HG03575 (cell line): ENCODE results near the gene GABRB1.
"Not testable (repeated sequence)": the region's sequence is repeated elsewhere in the genome, so short reads cannot be mapped to it uniquely, and the experiment has no call there.

Source experiments
- ATAC-seq: cut with Tn5 transposase; IDR thresholded peaks from one replicate; pipeline ENCODE4 v1.9.1; 2021; ENCODE audit not compliant: unreplicated experiment, insufficient number of reproducible peaks, low FRiP score; ENCODE audit errors: extremely low read depth

GABRB1 gene

DNA sequence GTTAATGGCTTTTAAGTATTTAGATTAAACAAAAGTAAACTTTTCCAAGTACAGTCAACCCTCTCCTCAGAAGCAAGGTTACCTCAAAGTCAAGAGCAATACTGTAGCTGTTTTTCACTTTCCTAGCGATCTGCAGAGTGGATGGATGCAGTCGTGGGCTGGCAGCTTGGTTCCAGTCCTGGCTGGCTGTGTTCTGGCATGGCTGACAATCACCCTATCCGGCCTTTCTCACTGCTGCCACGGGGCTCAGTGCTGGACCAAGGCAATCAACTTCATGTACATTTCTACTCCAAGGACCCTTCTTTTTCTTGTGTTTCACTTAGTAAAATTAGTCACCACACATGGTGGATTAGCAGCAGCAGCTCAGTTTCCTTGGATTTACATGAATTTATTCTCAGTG lies 208.3 kb downstream of the GABRB1 start:
- ATAC-seq, result no peak

DNA sequence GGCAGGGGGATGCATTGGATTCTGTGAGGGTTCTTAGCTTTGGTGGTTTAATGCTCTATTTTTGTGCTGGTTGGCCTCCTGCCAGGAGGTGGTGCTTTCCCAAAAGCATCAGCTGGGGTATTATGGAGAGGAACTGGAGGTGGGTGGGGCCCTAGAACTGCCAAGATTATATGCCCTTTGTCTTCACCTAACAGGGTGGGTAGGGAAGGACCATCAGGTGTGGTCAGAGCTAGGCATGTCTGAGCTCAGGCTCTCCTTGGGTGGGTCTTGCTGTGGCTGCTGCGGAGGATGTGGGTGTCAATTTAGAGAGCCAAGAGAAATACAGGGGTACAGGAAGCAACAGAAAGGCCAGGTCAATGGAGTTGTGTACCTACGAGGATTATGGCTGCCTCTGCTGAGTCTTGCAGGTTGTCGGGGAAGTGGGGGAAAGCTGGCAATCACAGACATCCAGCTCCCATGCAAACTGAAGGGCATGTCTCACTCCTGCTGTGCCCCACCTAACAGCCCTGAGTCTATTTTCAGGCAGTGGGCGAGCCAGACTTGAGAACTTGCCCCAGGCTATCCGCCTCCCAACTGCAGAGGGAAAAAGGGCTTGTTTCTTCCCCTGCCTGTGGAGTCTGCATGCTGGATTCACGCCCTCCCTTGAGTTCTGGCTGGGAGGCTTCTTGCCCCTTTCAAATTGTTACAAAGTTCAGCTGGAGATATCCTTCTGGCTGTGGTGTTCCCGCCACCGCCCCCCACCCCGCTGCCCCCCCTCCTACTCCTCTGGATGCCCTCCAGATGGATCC lies 220.2 kb downstream of the GABRB1 start:
- ATAC-seq, result no peak

DNA sequence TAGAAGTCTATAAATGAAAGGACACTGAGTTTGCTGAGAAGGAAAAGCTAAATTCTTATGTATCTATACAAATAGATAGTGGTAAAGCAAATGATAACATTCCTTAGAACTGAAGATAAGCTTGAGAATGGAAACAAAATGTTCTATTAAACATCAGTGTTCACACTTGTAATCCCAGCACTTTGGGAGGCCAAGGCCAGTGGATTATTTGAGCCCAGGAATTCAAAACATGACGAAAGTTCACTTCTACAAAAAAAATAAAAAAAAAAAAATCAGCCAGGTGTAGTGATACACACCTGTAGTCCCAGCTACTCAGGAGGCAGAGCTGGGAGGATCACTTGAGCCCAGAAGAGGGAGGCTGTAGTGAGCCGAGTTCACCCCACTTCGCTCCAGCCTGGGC lies 232.4 kb downstream of the GABRB1 start:
- no peak for ATAC-seq

DNA sequence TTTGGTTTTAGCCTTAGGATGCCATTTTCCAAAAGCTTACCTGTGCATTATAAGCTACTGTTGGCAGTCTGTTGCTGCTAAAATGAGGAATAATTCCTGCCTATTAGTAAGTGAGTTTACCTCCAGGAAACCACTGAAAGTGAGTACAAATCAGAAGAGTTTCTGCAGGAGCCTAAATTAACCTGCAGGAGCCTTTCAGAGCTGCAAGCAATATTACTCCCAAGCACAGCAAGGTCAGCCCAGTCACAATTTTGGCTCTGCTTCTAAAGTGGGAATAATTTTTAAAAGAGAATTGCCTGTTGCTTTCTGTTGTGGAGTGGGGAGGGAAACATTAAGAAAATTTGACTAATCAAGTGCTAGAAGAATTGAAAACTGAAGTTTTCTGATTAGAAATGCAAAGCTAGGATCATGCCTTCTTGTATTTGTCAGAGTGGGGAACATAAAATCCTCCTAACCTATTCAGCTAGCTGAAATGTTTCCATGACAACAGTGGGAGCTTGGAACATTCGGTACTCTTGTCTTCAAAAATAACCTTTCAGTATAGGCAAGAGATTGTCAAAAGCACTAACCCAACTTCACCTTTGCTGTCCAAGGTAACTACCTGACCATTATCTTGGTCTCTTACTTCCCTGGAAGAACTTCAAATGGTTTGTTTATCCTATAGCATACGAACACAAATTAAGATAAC lies 239.0 kb downstream of the GABRB1 start:
- no peak for ATAC-seq

DNA sequence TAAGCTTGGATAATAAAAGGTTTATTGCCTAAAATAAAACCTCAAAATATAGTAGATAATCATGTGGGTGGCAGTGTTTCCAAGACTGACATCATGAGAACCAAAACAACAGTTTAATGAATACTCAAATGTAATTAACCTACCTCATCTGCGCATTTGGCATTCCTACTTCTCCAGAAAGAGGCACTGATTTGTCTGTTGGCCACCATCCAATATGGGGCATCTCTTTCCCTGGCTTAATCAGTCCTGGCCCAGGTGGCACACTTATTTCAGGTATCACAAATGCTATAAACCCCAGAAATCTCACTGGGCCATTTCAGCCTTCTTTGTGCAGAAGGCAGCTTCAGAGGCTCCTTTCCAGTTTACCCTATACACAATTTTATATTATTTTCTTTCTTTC lies 239.9 kb downstream of the GABRB1 start:
- no peak for ATAC-seq

DNA sequence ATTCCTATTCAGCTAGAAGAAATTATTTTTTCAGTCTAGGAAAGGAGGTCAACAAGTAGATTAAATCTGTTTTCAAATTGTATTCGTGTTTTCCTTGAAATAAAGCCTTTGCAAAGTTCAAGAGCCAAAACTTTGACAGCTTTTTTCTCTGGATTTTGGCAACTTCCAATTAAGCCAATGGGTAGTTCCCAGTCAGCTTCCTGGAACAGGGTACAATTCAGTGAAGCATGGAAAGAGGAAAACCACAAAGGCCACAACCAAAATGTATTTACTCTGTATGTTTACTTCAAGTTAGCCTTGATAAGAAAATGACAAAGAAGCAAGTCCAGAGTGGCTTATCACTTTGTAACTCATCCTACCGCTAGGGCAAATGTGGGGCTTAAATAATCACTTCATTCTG lies 243.5 kb downstream of the GABRB1 start:
- ATAC-seq, result no peak

DNA sequence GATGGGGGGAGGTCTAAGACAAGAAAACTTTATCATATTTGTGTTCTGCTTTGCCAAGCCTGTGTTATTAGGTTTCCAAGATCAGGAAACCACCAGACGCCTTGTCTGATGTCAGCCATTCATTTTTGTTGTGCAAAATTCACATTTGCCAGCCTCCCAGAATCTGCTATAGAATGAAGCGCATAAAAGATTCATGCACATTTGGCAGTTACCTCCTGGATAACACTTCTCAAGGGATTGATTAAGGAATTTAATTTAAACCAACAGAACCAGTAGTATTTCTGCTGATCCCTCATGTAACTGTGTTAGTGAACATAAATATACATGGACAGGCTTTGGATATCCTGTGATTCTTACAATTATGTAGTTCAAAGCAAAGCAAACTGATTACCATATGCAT lies 244.2 kb downstream of the GABRB1 start:
- ATAC-seq, result no peak

DNA sequence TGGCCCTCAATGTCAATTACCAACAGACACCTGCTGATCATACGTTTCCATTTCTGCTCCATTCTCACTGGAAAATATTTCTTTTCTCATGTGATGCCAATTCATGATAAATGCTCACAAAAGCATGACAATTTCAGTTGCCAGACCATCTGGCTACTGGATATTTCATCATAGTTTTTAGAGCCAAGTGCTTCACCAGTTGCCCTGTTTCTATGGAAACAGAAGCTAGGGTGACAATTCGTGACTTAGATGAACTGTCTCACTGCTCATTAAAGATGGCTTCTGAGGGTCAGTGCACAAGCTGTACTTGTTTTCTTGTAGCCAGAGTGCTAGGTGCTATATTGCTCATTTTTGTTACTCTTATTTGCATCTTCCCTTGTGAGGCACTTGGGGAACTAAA lies 247.3 kb downstream of the GABRB1 start:
- no peak for ATAC-seq

DNA sequence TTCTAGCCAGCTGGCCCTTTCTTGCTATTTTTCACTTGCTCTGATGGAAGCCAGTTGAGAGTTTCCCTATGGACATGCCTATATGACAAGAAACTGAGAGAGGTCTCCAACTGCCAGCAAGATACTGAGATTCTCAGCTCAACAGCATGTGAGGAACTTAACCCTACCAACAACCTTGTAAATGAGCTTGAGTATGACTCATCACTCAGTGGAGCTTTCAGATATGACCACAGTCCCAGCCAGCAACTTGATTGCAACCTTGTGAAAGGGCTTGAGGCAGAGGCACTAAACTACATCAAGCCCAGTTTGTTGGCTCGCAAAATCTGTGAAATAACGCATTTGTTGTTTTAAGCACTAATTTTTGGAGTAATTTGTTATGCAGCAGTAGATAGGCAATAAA lies 256.4 kb downstream of the GABRB1 start:
- ATAC-seq, result no peak

DNA sequence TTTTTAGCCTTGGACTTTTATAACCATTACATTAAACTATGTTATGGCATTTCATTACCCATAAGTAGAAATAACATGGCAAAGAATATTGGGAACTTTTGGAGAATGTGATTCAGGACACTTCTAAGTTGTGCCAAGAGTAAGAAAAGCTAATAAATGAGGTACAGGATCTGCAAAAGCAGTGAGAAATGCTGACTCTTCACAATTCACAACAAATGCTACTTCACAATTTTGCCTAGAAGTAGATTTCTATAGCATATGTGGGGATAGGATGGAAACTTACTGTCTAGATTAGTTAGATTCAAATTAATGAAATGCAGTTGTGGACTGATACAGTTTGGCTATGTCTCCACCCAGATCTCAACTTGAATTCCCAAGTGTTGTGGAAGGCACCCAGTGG lies 258.4 kb downstream of the GABRB1 start:
- no peak for ATAC-seq

DNA sequence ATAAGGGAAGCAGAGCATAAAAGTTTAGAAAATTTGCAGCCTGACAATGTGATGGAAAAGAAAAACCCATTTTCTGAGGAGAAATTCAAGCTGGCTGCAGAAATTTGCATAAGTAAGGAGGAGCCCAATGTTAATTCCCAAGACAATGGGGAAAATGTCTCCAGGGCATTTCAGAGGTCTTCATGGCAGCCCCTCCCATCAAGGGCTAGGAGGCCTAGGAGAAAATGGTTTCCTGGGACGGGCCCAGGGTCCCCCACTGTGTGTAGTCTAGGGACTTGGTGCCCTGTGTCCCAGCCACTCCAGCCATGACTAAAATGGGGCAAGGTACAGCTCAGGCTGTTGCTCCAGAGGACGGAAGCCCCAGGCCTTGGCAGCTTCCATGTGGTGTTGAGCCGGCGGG lies 259.5 kb downstream of the GABRB1 start:
- not testable (repeated sequence) for ATAC-seq

DNA sequence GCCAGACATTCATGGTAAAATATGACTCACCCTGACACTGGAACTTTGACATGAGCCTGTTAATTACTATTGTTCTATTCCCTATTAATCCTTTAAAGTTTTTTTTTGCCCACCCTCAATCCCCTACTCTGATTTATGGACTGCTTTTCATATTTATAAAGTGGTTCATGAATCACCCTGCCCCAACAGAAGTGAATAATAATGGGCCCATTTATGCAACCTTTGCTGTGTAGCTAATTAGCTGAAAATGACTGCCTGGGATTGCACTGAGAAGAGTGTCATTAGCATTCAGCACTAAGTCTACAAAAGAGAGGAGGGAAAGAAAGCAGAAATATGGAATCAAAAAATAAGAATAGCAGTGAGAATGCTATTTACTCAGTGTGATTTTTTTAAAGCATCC lies 277.8 kb downstream of the GABRB1 start:
- ATAC-seq, result no peak

DNA sequence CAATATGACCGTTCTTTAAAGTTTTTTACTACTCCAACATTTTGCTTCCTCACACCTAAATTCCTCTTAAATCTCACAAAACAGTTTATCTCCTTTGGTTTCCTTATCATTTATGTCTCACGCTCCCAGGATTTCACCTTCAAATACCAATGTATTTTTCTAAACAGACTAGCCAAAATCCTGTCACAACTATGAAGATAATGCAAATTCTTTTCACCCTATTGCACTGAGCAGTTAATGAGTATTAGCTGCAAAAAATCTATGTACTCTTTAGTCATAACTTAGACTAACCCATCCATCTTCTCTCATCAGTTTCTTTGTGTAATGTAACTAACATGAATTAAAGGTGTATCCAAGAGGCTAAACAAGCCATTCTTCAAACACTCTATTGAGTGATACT lies 280.8 kb downstream of the GABRB1 start:
- no peak for ATAC-seq

DNA sequence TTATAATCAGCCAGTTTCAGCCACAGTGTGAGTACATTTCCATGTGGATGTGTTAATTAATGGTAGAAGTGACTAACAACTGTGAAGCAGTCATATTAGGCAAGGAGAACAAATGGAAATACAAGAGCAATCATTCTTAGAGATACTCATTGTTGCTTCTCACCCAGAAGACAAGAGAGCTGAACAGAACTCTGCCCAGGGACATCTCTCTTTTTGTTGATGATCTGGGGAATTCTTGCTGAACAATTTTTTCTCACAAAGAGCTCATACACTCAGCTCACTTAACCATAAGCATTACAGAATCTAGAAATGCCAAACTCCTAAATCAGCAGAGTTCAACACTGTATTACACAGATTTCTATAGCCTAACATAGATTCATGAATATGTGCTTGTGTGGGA lies 282.0 kb downstream of the GABRB1 start:
- no peak for ATAC-seq

DNA sequence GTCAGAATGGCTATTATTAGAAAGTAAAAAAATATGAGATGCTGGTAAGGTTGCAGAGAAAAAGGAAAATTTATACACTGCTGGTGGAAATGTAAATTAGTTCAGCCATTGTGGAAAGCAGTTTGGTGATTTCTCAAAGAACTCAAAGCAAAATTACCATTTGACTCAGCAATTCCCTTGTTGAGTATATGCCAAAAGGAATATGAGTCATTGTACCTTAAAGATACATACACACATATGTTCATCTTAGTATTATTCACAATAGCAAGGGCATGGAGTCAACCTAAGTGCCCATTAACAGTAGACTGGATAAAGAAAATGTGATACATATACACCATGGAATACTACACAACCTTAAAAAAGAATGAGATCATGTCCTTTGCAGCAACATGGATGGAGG lies 284.0 kb downstream of the GABRB1 start:
- no peak for ATAC-seq

DNA sequence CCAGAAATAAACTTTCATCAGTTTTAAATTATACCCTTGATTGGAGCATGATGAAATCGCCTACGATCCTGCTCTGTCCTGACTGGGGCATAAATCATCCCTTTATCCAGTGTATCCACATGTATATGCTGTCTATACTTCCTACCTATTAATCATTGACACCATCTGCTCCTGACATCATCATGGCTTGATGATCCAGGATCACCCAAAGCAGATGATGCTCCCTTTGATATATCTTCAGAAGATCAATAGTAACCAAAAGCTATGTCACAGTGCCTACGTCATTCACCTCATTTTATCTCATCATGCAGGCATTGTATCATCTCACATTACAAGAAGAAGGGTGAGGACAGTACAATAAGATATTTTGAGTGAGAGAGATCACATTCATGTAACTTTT lies 294.7 kb downstream of the GABRB1 start:
- no peak for ATAC-seq

DNA sequence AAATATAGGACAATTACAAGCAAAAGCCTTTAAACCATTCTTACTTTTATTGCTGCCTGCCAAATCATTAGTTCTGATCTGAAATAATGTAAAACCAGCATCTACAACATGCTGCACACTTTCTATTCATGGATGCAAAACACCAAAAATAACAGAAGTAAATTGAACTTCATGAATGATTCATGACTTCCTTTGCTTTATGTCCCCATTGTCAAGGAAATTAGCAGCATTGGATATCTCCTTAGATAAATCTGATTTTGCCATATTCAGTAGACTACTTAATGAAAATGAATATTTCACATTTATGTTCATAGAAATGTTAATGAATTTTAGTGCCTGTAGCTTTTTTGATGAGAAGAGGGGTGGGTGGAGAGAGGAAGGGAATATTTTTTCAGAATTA lies 299.5 kb downstream of the GABRB1 start:
- no peak for ATAC-seq

DNA sequence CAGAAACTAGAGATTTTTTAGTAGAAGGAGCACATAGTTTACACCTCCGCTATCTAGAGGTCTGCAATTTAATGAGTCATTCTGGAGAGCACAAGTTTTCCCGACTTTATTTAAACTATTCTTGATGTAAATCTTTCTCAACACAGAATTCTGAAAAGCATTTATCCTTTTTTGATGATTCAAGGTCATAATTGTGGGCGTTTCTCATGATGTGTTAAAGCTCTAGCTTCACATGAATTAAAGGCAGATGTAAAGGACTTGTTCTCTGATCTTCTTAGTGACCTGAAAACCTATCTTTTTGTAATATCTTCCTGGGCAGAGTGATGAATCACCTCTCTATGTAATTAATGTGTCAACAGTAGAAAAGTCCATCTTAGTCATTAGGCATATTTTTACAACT lies 303.3 kb downstream of the GABRB1 start:
- ATAC-seq, result no peak

DNA sequence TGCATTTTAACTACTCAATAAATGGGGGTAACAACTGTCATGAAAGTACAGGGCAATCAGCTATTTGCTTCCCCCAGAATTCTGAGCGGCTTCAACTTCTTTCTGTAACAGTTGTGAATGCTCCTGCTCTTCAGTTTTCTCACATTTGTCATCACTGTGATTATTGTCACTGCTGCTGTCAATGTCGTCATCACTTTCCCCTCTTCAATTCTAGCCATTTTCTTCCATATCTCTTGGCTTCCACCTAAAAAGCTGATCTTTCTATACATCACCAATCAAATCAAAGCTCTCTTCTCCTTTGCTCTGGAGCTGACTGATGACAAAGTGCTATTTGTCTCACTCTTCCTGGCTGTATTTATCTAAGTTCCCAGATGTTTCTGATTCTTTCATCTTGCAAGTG lies 306.5 kb downstream of the GABRB1 start:
- ATAC-seq, result no peak

DNA sequence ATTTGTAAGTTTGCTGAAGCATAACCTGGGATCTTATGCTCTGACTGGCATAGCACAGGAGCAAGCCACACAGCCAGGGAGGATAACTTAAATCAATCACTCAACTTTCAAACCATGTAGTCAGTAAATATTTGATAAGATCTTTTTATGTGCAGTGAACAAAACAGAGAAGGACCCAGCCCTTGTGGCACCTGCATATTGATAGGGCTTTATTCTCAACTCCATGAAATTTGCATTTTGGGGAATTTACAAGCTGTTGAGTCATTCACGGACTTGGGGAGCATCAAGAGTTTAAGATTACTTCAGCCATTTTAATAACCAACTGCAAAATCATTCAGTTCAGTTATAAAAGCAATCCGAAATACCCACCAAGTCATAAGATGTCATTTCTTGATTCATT lies 309.5 kb downstream of the GABRB1 start:
- no peak for ATAC-seq

DNA sequence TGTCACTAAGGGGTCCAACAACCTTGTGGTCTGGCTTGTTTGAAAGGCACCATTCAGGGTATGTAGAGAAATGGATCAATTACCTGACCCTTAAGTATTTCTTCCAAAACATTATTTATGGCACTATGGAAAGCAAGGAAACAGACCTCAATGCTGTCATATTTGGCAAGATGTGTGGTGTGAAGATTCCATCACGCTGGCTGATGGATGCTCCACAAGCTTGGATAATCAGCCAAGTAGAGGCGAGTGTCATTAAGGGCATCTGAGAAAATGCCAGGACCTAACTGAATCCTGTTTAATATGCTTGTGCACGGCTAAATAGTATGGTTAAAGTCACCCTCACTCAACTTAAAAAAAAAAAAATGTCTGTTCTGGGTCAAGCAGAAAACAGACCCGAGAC lies 311.4 kb downstream of the GABRB1 start:
- ATAC-seq, result no peak
